ENCODE data around the gene FIS1. TPM values are rescaled to one million over a fixed set of nuclear protein-coding genes. Genes with fewer than 3 reads are reported as not detected.

The FIS1 gene
- total RNA-seq, 2 experiments from 2014 or later, result 128 to 129 TPM

DNA sequence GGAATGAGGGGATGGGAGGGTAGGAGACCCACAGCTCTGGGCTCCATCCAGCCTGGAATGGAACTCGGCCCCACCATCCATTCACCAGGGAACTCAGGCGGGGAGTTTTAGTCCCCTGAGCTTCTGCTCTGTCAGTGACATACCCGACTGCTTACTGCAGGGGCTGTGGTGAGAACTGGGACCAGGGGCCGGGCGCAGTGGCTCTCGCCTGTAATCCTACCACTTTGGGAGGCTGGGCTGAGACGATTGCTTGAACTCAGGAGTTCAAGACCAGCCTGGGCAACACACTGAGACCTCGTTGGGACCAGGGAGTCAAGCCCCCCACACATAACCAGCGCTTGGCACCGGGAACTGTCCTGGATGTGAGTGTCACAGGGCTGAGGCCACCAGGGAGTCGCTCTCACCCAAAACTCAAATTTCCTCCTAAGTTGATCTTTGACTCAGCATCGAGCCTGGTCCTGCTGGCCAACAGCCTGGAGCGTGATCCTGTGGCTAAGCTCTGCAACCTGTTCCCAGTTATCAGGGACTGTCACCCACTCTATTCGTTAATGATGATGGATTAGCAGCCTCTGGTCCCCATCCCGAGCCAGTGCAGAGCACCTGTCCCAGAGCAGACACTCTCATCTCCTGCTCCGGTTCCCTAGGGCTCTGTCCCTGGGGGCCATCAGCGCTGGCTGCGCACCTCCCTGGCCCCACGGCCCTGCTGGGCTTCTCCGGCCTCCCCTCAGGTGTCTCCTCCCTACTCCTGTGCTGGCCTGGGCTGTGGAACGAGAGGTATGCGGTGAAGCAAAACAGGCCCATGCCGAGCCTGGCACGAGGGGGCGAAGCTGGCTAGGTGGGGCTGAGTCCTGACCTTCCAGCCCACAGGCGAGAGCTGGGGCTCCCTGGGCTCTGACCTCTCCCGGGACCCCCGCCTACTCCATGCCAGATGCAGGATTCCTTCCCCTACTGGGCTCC, 6.4 kb downstream of the FIS1 start:
- ChIA-PET POLR2A (interaction anchor here (0.6 kb wide), 1 partner anchor 13 kb away, joined by 3 read pairs; no protein-coding TSS in a partner anchor), CTCF (interaction anchor here (0.6 kb wide), 1 partner anchor 144 kb away, joined by 3 read pairs; no protein-coding TSS in a partner anchor)

DNA sequence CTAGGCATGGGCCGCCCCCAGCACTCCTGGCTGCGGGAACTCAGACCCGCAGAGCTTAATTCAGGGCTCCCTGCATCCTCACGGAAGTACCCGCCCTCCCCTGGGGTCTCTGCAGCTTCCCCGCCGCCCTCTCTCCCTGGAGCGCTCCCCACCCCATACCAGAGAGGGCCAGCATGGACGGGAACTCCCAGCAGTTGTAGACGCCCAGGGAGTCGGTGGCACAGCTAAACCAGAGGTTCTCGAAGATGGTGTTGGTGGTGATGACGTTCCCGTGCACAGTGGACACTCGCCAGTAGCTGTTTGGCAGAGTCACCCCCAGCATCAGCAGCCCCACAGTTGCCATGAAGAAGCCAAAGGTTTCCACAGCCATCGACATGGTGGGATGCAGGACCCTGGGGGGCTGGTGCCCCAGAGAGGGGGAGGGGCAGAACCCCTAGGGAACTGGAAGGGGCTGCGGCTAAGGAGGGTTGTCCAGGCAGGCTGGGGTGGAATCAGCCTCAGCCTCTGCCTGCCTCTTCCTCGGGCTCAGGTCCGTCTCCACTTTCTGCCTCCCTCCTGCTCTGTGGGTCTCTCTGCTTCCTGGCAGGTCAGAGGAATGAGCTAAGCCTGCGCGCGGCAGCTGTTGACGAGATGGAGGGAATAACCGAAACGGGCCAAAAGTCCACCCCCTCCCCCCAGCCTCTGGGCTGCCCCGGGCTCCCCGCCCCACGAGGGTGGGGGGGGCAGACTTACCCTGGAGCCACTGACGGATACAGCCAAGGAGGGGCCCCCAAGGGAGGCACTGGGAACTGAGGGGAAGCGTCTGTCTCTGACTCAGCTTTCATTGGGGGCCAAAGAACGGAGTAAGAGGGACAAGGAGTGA, 7.4 kb downstream of the FIS1 start, which contains the start of gene CLDN15:
CLDN15 (minus strand) TSS at position 597 of the 862 bp plus-strand sequence; CDS start at position 376, 221 bp downstream.
- ChIA-PET CTCF (interaction anchor here (0.6 to 1.3 kb wide), 2 partner anchors 45 to 143 kb away, joined by 3 to 5 read pairs; no protein-coding TSS in a partner anchor), POLR2A (no interaction called here)

DNA sequence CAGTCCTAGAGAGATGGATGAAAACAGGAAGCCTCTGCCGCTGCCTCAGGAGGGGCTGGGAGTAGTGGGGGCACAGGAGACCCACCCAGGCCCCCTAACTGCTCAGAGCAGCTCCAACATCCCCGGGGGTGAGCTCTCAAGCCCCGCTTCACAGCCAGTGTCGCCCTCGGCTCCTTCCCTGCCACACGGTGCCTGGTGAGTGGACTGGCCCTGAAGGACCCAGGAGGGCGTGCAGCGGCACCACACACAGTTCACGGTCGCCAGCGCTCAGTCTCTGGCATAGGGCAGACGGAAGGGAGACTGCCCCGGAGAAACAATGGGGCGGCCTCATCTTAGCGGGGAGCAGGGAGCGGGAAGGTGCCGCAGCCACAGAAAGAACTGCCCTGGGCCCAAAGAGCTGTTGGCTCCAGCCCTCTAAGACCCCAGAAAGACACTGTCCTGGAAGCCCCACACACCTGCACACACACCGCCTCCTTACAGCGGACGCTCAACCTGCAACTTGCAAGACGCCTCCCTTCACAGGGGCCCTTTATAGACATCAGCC, 8.5 kb downstream of the FIS1 start:
- ChIA-PET CTCF (interaction anchor here (1.3 to 1.9 kb wide), 2 partner anchors 8 to 46 kb away, joined by 5 to 10 read pairs; partner anchors contain the start of gene FIS1), POLR2A (no interaction called here)

DNA sequence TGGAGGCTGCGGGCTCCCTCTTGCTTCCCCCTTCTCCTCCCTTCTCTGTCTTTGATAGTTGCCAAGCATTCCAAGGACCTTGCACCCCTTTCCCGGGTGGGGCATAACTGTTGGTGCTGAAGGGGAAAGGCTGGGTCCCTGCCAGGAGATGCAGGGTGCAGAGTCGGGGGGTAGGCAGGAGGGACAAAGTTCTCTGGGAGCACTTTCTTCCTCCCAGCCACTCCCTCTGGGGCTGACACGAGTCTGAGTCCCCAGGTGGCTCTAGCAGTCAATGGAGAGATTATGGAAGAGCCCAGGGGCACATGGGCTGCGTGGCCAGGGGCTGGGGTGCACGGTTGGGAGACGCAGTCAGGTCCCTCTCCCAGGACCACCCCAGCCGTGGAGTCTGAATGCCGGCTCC, 9.4 kb downstream of the FIS1 start:
- POLR2A ChIA-PET, result interaction anchor here (0.6 kb wide), 1 partner anchor 18 kb away, joined by 3 read pairs; the partner anchor contains the start of gene ZNHIT1
- CTCF ChIA-PET, result interaction anchor here (1.4 to 1.9 kb wide), 2 partner anchors 9 to 48 kb away, joined by 10 read pairs; partner anchors contain the start of gene FIS1

DNA sequence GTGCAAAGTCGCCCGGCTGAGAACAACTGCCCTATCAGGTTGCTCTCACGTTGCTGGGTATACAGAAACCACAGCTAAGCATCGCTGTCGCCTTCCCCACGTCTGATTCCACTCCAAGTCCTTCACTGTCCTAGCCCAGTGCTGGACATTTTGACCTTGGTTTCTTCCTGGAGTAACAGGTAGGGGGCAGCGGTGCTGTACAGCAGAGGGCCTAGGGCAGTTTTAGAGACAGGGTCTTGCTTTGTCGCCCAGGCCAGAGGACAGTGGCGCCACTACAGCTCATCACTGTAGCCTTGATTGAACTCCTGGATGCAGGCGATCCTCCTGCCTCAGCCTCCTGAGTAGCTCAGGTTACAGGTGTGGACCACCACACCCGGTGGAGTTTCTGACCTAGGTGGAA, 9.8 kb downstream of the FIS1 start:
- ChIA-PET CTCF (interaction anchor here (1.4 to 1.9 kb wide), 2 partner anchors 9 to 48 kb away, joined by 10 read pairs; partner anchors contain the start of gene FIS1), POLR2A (interaction anchor here (0.6 kb wide), 1 partner anchor 17 kb away, joined by 3 read pairs; the partner anchor contains the start of gene ZNHIT1)

DNA sequence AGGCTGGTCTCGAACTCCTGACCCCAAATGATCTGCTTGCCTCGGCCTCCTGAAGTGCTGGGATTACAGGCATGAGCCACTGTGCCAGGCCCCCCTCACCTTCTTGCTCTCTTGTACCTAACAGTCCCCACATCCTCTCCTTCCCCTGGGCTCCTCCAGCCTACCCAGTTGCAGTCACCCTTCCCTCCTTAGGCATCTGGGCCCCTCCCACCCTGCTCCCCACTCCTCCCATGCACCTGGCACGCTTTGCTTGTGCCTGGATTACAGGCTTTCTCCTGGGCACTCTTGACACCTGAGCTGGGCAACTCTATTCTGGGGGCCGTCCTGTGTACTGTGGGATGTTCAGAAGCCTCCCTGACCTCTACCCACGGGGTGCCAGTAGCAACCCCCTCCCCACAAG, 10.2 kb downstream of the FIS1 start:
- POLR2A ChIA-PET, result no interaction called here

DNA sequence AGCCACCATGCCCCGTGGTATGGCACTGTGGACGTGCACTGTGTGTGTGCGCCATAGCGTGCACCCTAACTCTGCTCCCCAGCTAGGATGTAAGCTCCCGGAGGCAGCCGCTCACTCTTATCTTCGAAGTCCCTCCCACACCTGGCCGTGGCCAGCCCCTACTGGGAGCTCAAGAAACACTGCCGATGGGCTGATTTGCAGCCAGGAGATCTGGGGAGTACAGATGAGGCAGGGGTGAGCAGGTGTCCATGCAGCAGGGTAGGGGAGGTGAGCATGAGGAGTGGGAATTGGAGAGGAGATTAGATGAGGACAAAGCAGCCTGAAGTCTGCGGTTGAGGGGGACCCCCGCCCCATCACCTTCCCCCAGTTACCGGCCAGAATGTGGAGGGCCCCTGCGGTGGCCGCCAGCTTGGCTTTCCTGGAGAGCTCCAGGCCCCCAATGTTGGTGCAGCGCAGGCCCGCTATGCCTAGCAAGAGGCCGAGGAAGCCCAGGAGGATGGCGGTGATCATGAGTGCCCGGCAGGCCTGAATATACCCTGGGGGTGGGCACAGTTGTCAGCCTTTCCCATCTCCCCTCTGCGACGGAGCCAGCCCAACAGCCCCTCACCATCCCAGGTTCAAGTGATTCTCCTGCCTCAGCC, 10.9 kb downstream of the FIS1 start:
- CTCF ChIA-PET, result interaction anchor here (1.4 to 1.9 kb wide), 2 partner anchors 10 to 49 kb away, joined by 10 read pairs; partner anchors contain the start of gene FIS1
- POLR2A ChIA-PET, result interaction anchor here (0.6 kb wide), 2 partner anchors 17 to 87 kb away, joined by 5 to 8 read pairs; no protein-coding TSS in a partner anchor

More for the DNA sequence above, 10.2 kb downstream of the FIS1 start:
- CTCF ChIA-PET, result interaction anchor here (1.4 to 1.9 kb wide), 2 partner anchors 10 to 48 kb away, joined by 10 read pairs; partner anchors contain the start of gene FIS1

DNA sequence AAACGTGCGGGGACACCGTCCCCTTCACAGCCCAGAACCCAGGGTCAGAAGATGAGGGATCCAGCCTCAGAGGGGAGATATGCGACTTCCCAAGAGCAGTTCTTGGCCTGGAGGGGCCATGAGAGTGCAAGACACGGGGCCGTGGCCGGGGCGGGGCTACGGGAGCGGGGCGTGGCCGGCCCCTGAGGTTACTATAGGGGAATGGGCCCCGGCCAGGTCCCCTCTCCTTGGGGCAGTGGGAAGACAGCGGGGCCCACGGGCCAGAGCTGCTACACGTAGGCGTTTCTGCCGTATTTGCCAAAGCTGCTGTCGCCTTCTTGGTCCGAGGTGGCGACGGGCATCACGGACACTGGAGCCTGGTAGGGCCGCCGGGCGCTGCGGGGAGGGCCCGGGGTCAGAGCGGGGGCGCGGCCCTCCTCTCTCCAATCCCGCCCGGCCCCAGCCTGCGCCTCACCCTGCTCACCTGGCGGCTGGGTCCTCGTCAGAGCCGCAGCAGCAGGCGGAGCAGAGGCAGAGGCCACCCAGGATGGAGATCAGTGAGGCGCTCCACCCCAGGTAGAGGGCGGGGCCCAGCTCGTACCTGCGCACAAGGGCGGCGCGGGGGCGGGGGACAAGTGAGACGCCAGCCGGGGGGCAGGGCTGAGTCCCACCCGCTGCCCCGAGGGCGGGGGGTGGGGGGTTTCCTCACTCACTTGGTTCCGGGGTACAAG, 12.6 kb downstream of the FIS1 start:
- POLR2A ChIA-PET, result no interaction called here
- CTCF ChIA-PET, result no interaction called here

DNA sequence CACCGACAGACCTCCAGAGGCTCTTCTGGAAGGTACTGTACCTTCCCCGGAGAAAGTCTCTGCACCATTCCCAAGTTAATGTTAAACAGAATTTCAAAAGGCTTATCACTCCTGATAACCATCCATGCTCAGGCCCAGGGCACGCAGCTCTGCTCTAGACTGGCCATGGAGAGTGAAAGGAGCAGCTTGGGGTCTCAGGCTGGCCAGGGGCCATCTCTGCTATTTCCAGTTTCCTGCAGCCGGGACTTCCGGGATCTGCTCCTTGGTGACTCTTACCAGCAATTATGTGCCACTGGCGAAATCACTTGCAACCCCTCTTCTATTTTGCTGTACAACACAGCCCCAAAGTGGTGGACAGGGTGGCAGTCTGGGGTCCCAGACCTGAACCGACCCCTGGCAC, 13.2 kb downstream of the FIS1 start:
- CTCF ChIA-PET, result no interaction called here
- POLR2A ChIA-PET, result no interaction called here

DNA sequence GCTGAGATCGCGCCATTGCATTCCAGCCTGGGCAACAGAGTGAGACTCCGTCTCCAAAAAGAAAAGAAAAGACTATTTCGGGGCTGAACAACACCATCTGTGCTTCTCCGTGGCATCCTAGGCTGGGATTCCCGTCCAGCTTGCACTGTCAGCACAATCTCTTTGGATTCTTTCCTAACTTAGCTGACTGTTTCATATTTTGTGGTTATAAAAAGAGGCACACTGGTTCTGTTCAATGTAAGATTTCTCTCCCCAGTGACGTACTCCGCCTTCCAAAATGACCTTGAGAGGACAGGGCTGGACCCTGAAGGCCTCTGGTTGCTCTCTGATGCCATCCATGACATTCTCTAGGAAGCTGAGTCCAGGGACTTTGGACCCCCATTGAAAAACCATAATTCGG, 18.2 kb downstream of the FIS1 start:
- POLR2A ChIA-PET, result interaction anchor here (0.5 kb wide), 1 partner anchor 19 kb away, joined by 4 read pairs; no protein-coding TSS in a partner anchor
- CTCF ChIA-PET, result no interaction called here

DNA sequence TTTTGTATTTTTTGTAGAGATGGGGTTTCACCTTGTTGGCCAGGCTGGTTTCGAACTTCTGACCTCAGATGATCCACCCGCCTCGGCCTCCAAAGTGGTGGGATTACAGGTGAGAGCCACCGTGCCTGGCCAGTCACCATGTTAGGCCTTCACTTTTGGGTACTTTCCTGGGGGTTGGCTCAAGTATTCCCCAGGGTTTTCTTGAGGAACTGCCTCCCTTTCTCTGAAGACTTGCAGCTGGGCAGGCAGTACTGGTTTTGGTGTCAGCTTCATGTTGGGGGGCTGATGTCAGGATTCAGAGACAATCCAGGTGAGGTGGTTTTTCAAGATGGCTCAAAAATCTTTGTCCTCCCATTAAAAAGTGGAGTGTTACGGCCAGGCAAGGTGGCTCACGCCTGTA, 19.2 kb downstream of the FIS1 start:
- CTCF ChIA-PET, result interaction anchor here (0.6 to 1.2 kb wide), 3 partner anchors 18 to 125 kb away, joined by 3 read pairs; no protein-coding TSS in a partner anchor
- POLR2A ChIA-PET, result interaction anchor here (0.6 kb wide), 1 partner anchor 13 kb away, joined by 3 read pairs; no protein-coding TSS in a partner anchor

DNA sequence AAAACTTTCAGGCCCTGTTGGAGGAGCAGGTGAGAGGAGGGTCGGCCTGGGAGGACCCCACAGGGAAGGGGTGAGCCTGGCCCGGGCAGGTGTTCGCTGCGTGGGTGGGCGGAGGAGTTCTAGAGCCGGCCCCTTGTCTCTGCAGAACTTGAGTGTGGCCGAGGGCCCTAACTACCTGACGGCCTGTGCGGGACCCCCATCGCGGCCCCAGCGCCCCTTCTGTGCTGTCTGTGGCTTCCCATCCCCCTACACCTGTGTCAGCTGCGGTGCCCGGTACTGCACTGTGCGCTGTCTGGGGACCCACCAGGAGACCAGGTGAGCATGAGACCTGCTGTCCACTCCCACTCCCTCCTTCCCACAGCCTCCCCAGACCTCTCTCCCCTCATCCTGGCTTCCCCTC, 21.4 kb downstream of the FIS1 start:
- CTCF ChIA-PET, result interaction anchor here (0.6 kb wide), 1 partner anchor 386 kb away, joined by 3 read pairs; no protein-coding TSS in a partner anchor
- POLR2A ChIA-PET, result no interaction called here

DNA sequence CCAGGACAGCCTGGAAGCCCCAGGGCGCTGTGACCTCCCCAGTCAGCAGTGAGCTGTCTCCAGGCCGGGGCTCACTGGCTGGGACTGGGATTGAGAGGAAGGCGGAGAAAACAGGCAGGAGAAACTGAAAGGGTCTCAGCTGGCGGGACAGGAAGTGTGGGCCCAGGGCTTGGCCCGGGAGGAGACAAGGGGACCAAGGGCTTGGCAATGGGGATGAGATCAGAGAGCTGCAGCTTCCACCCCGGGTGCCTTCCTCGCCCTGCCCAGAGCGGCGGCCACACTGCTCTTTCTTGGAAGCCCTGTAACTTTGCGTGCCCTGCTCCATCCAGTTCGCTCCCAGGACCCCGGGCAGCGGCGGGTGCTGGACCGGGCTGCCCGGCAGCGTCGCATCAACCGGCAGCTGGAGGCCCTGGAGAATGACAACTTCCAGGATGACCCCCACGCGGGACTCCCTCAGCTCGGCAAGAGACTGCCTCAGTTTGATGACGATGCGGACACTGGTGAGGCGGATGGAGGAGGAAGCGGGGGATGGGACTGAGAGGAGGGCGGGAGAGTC, 22.5 kb downstream of the FIS1 start:
- CTCF ChIA-PET, result interaction anchor here (0.5 to 1.3 kb wide), 3 partner anchors 22 to 1171 kb away, joined by 3 read pairs; partner anchors contain the start of genes FIS1 and VGF

DNA sequence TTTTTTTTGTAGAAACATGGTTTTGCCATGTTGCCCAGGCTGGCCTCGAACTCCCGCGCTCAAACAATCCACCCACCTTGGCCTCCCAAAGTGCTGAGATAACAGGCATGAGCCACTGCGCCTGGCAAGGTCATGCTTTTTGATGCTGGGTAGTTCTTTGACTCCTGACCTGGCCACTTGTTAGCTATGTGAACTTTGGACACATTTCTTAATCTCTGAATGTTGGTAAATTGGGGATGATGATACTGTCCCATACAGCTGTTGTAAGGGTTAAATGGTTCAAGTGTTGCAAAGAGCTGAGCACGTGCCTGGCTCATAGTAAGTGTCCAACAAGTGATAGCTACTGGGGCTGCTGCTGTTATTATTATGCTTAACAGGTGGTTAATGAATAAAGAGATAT, 24.6 kb downstream of the FIS1 start:
- CTCF ChIA-PET, result interaction anchor here (1.1 kb wide), 1 partner anchor 23 kb away, joined by 3 read pairs; no protein-coding TSS in a partner anchor
- POLR2A ChIA-PET, result interaction anchor here (0.7 kb wide), 1 partner anchor 11 kb away, joined by 3 read pairs; no protein-coding TSS in a partner anchor

More for the DNA sequence above, 22.5 kb downstream of the FIS1 start:
- POLR2A ChIA-PET, result no interaction called here

DNA sequence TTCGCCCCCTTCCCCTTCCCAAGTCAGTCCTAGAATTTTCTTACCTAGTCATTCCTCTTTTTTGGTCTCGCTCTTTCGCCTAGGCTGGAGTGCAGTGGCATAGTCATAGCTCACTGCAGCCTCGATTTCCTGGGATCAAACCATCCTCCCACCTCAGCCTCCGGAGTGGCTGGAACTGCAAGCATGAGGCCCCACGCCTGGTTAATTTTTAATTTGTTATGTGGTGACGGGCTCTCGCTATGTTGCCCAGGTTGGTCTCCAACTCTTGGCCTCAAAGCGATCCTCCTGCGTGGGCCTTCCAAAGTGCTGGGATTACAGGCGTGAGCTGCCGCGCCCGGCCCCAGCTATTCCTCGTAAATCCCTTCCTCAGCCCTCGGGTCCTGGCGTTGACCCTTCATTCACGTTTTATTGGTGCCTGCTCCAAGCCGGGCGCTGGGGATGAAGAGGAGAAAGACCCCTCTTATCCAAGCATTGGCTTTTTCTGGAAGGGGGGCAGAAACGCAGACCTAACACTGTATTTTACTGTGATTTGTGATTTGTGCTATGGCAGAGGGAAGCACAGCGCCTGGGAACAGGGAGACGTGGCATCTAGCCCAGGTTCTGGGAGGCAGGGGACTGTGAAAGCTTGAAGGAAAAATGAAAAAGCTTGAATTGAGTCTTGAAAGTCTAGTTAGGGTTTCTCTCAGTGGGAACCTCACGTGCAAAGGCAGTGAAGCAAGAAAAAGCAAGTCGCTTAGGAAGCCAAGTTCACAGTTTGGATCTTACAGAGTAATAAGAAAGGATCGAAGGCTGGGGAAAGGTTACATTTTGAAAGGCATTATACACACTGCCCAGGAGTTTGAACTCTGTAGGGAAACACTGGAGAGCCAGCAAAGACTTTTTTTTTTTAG, 26.4 kb downstream of the FIS1 start:
- CTCF ChIA-PET, result interaction anchor here (0.5 to 5.4 kb wide), 11 partner anchors 11 to 248 kb away, joined by 3 to 36 read pairs (median 4); partner anchors contain the start of gene FIS1
- POLR2A ChIA-PET, result interaction anchor here (0.6 to 2.1 kb wide), 5 partner anchors 17 to 133 kb away, joined by 3 to 19 read pairs (median 7); partner anchors contain the start of genes FIS1 and TRIM56

Data from activated CD8-positive, alpha-beta memory T cell treated with anti-CD3 and anti-CD28 coated beads for 36 hours (primary cell).